GM21360 (cell line): Measurements from ENCODE around the gene MYO6.

Experiments
- ATAC-seq: cut with Tn5 transposase; IDR thresholded peaks from one replicate; pipeline ENCODE4 v1.9.1; 2021; ENCODE audit warnings: mild to moderate bottlenecking, moderate library complexity; ENCODE audit not compliant: unreplicated experiment

MYO6 gene

GRCh38 chr6:75940564-75940963 is 191.5 kb downstream of the MYO6 start:
- ATAC-seq, result no peak

DNA sequence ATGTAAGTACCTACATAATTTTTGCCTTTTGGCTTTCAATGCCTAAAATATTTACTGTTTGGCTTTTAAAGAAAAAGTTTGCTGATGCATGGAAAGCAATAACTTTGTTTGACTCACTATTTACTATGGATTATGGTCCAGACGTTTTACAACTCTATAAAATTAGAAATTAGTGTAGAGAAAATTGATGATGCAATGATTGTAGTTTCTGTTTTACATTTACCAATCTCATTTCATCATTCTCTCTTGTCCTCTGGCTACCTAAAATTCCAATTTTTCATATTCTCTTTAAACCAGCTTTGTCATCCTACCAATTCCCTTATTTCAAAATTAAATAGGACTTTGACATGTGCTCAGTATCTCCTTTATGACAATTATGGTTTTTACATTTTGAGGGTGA is 192.5 kb downstream of the MYO6 start:
- no peak for ATAC-seq

DNA sequence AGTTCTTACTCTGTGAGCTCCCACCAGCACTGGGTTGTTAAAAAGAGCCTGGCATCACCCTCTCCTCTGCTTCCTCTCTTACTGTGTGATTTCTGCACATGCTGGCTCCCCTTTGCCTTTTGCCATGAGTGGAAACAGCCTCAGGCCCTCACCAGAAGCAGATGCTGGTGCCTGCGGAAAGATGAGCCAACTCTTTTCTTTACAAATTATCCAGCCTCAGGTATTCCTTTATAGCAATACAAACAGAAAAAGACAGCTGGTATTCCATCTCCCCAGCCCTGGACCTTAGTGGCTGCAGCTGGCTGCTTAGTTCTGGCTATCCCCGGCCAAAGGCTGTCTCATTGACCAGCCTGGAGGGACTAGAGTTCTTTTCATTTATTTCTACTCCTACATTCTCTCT is 194.3 kb downstream of the MYO6 start:
- ATAC-seq, result no peak

- peak; percentile 64 for ATAC-seq
Measured at GRCh38 chr6:75946146-75946831, 197.2 kb downstream of the MYO6 start.

DNA sequence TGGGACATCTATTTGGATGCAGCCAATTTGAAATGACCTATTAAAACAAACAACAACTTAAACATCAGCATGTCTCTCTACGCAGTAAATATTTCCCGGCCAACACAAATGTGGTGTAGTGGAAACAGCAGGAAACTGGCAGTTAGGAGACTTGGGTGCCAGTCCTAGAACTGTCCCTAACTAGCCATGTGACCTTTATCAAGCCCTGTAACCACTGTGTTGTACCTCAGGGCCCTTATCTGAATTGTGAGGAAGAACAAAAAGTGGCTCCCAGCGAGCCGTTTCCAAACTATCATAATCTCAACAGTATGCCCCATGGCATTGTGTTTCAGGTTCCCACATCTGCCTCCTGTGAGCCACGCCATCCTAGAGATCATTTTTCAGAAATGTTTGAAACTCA is 198.9 kb downstream of the MYO6 start:
- ATAC-seq, result no peak

DNA sequence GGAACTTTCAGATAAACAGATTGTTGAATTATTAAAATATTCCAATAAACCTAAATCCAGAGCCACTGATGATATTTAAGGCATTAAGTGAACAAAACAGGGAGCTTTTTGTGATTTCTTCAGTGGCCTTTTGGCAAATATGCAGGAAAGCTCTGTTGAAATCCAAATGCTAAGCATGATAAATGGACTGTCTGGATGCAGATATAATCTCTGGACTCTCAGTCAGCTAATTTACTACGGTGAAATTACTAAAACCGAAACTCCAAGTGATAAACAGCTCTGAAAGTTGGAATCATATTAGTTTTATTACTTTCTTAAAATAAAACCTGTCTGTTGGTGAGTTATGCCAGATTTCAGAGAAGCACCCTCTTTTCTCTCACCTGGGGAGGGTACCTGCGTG is 203.1 kb downstream of the MYO6 start:
- ATAC-seq, result no peak

DNA sequence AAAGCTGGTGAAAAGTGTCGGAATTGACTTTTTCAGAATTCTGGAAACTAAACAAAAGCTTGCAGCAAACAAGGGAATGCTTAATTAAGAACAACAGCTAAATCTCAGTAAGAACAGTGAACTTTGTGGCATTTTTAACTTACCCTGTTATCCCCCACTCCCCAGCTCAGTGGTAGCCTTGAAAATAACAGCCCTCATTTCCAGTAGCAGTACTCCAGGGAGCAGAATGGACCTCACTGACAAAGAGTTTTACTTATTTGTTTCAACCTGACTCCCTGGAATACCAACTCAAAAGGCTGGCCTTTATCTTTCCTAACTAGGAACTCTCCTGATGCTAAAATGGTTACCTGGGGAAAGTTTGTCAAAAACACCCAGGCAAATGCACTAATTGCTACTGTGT is 214.5 kb downstream of the MYO6 start:
- ATAC-seq, result no peak

DNA sequence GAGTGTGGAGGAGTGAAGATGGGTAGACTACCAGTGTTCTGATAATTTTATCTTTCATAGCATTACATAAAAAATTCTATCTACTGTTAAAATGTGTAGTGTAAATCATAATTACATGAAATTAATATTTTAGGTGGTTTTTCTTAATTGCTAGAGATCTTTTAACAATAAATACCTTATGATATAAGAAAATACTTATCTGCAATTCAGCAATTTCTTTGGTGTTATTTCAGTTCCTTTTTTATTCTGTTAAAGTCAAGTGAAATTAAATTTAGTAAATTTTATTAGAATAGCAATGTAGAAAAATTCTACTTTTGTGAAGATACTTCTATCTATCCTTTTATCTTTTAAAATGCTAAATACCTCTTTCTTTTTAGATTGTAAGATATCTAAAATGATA is 219.1 kb downstream of the MYO6 start:
- ATAC-seq, result no peak
